HG03135 (cell line): ENCODE results near the gene UBE2V1.
"Not testable (repeated sequence)": the region's sequence is repeated elsewhere in the genome, so short reads cannot be mapped to it uniquely, and the experiment has no call there.

Source experiments
- ATAC-seq: cut with Tn5 transposase; IDR thresholded peaks from one replicate; pipeline ENCODE4 v1.9.1; 2021; ENCODE audit warnings: mild to moderate bottlenecking, moderate library complexity; ENCODE audit not compliant: unreplicated experiment

The UBE2V1 gene

DNA sequence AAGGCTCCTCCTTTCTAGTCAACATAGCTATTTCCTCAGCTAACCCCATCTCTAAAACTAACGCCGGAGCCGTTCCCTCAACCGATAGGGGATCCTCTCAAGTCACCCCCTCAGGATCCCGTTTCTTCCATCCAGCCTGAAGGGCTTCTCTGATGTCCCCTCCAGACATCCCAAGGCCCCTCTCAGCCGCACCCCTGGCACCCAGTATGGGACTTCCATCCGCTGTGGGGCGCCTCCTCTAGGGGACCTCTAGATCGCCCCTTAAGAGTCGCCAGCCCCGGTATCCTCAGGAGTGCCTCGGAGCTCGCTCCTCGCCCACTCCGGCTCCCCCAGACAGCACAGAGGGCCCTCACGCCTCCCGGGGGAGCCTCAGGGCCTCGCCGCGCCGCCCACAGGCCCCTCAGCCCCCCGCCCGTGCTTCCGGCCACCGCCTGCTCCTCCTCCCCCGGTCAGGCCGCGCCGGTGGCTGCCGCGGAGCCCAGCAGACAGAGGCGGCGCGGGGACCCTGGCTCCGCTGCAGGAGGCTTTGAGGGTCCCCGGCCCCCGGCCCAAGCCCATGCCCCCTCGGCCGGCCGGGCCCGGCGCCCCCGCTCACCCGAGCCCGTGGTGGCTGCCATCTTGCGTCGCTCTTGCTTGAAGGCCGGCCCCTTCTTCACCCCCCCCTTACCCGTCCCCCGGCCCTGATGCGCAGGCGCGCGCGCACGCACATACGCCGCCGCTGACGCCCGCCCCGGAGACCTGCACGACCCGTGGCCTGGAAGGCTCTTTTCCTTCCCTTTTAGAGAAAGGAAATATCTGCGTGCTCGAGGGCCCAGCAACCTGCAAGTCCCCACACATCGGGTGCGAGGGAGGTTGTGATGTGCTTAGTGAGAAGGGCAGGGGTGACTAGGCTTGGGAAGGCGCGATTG lies at the start of gene UBE2V1:
UBE2V1 (minus strand) TSS at position 639 of the 908 bp plus-strand sequence; CDS start at position 617, 22 bp downstream.
- ATAC-seq = peak; percentile 40

DNA sequence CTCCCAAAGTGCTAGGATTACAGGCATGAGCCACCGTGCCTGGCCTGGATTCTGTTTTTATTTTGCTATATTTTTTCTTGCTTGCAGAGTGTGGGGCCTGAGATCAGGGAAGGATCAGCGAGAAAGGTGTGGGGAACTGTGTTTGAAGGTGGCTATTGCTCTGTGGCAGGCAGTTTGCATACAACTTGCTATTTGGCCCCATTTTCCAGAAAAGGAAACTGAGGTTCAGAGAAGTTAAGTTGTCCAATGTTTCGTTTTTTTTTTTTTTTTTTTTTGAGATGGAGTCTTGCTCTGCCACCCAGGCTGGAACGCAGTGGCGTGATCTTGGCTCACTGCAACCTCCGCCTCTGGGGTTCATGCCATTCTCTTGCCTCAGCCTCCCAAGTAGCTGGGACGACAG lies 48.5 kb upstream of the UBE2V1 start:
- not testable (repeated sequence) for ATAC-seq

DNA sequence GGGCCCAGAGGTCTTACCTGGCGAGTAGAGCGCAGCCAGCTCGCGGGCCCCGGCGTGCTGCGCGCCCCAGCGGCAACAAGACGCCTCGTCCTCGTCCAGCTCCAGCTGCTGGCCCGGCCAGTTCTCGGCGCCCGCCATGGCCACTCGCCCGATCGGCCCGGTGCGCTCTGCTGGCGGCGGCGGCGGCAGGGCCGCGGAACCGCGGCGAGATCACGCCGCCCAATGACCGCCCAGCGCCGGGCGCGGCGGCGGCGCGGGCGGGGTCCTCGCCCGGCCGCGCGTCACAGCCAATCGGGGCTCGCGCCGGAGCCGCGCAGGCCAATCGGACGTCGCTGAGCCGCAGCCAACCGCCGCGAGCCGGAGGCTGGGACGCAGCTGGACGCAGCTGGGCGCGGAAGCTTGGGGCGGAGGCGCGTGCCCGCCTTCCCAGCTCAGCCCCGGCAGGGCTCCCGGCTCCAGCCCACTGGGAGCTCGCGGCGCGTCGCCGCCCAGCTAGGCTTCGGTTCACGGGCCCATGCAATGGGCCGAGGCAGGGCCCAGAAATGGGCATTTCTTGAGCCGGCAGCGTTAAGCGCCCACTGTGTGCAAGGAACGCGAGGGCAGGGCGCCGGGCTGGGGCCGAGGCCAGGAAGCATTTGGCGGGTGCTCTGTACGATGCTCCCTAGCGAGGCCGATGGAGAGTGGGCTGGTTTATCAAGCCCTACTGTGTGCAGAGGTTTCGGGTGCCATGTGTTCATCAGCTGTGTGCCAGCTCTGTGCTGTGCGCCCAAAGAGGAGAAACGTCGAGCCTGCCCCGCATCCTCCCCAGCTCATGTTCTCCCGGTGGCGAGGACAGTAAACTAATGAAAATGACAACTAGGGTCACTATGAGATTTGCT lies 40.8 kb upstream of the UBE2V1 start, which contains the start of gene PEDS1:
PEDS1 (minus strand) TSS at position 224 of the 878 bp plus-strand sequence; CDS start at position 138, 86 bp downstream.
- ATAC-seq = peak; percentile 85

DNA sequence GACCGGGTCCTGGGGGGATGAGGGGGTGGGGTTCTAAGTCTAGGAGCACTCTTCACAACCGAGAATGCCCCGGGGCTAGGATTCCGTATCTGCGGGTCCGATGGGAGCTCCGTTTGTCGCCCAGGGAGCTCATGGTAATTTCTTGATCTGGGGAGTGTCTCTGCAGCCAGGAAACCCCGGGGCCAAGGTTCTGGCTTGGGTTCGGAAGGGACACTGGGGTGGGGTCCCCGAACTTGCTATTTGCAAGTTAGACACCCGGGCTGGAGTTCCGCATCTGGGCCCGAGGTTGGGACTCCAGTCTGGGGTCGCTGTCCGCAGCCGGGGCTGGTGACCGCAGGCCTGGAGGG lies 40.2 kb upstream of the UBE2V1 start:
- no peak for ATAC-seq

DNA sequence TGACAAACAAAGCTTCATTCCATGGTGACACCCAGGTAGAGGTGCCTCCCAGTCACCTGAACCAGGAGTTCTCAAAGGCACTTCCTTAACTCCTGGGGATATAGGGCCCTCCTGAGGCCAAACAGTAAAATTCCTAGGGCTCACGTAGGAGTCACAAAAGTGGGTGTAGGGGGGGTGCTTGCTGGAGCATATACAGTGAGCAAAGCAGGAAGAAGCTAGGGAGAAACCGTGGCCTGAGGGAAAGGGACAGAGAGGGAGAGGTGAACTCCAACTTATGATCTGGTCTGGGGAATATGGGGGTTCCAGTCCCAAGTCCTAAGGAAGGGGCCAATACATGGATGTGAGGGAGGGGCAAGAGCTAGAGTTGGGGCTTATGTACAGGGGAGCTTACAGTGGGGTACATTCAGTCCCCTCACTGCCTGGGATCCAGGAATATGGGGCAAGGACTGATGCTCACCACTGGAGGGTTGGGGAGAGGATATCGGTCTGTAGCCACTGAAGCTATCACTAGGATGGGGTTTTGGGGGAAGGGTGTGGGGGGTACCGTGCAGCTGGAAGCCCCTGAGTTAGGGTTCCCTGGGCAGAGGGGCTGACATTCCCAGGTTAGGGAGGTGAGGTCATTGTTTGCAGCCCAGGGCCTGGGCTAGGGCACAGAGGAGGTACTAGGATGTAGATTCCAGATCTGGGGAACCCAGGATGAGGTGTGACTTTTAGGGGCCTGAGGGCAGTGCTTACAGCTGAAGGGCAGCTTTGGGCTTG lies 39.6 kb upstream of the UBE2V1 start:
- no peak for ATAC-seq

DNA sequence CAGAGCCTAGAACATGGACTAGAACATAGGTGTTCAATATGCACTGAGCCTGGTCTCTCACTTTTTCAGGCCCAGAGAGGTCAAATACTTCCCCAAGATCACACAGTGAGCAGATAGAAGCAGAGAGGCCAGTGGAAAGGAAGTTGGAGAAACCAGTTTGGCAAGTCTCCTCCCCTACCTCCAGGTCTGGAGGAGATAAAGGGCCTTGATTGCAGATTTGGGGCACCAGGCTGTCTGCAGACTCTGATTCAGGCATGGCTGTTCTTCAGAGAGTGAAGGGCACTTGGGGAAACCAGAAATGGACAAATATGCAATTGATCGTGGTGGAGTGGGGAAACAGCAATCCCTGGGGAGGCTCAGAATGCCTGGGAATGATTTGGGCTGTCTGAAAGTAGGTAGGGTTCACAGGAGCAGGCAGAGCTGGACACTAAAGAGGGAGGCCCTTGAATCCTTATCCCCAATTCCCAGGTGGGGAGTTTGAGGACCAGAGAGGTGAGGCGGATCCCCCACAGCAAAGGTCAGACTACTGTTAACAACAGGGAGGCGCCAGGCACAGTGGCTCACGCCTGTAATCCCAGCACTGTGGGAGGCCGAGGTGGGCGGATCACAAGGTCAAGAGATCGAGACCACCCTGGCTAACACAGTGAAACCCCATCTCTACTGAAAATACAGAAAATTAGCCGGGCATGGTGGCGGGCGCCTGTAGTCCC lies 38.2 kb upstream of the UBE2V1 start:
- ATAC-seq = no peak

DNA sequence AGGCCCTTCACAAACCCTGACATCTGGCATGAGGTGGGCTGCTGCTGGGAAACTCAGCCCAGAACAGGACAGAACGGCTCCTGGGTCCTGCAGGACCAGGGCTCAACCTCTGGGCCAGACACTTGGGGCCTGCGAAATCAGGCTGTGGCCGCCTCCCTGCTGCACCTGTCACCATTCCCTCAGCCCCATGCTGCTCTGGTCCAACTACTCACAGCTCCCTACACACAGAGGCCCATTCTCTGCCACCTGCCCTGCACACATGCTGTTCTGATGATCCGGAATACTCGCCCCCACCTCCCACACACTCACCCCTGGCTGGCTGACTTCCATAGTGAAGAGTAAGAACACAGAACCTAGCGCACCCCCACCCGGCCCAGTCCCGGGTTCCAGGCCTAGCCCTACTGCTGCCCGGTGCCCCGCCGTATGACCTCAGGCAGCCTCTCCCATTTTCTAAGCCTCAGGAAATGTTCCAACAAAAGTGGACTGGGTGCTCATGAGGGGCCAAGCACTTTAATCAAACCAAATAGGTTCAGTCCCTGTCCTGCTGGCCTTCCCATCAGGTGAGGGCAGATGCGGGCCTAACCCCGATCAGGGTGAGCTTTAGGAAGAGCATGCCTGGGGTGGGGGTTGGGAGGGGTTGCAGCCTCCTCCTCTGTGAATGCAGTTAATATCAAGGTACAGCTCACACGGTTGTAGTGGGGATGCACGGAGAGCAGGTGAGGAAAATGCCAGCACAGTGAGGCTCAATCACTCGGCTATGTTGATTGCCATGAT lies 36.7 kb upstream of the UBE2V1 start:
- ATAC-seq = no peak

DNA sequence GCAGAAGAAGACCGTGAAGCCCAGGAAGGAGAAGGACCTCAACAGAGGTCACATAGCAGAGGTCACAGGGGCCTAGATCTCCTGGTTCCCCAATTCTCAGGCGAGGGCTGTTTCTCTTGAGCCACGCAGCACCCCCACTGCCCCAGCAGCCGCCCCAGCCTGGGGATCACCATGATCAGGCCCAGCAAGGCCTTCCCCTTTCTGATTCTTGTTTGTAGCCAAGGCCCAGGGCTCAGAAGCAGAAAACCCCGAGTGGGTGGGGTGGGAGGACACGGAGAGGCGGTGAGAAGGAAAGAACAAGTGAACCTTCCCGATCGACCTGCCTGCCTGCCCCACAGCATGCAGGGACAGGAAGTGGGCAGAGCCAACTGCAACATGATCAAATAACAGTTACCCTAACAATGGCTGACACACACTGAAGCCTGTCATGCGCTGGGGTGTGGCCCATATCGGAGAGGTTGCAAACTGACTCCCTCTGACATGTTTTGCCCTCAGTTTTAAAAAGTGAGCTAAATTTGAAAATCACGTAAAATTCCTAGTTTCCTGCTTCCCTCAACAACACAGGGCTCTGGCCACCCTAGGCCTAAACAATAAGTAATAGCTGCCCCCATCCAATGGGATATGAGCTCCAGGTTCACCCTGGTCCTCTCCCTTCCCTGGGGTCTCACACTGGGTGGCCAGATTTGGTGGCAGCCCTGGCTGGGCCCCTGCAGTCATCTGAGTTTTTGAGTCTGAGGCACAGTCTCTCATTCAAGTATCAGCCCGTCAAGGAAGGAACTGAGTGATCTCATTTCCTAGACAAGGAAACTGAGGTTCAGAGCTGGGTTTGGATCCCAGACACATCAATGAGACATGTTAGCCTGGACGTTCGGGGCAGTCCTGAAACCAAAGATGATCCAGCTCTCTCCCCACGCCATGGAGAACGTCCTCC lies 34.0 kb upstream of the UBE2V1 start:
- peak; percentile 53 for ATAC-seq

DNA sequence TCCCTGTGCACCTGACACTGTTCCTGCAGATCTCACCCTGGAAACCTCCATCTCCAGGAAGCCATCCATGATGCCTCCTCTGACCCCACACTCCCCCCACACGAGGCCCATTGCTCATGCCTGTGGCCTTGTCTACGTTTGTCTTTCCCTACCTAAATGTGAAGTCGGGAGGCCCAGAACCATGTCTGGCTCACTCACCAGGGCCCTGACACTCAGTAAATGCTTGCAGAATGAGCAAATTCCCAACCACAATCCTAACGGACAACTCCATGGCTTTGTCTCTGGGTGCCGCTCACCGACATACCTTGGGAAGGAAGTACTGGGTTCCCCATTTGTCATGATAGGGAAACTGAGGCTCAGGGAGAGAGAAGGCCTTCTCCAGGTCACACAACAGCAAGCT lies 33.3 kb upstream of the UBE2V1 start:
- ATAC-seq = no peak

DNA sequence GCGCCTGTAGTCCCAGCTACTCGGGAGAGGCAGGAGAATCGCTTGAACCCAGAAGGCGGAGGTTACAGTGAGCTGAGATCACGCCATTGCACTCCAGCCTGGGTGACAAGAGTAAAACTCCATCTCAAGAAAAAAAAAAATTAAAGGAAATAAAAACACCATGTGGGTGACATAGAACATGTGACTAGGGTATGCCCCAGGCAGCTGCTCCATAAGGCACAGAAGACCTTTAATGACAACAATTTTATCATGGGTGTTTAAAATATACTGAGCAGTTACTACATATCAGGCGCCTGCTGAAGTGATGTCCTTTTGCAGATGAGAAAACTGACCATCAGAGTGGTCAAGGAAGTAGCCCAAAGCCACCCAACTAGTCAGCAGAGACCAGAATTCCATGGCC lies 32.6 kb upstream of the UBE2V1 start:
- no peak for ATAC-seq

DNA sequence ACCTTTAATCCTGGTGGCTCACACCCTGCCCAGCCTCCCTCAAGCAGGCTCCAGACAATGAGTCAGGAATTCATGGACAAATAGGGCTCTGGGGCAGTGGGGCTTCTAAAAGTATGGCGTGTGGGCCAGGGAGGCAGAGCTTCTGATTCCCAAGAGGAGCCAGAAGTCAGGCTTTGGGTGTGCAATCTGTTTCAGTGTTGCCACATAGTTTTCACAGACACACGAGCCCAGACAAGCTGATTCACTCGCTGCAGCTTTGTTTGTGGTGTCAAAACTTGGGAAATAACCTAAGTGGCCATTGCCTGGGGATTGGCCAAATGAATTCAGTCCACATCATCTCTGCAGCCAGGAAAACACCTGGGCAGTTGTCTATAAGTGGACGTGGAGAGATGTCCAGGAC lies 31.4 kb upstream of the UBE2V1 start:
- ATAC-seq = no peak

DNA sequence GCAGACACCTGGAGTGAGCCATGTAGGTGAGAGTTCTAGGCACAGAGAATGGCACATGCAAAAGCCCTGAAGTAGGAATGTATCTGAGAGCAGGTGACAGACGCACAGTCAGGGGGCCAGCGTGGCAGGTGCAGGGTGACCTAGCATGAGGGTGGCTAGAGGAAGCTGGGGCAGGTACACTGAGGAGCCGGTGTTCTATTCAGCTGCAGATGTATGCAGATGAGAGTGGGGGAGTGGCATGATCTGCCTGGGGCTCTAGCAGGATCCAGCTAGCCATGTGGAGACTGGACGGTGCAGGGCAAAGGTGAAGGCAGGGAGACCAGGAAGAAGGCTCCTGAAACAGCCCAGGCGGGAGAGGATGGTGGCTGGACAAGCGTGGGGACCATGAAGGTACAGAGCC lies 29.9 kb upstream of the UBE2V1 start:
- no peak for ATAC-seq

DNA sequence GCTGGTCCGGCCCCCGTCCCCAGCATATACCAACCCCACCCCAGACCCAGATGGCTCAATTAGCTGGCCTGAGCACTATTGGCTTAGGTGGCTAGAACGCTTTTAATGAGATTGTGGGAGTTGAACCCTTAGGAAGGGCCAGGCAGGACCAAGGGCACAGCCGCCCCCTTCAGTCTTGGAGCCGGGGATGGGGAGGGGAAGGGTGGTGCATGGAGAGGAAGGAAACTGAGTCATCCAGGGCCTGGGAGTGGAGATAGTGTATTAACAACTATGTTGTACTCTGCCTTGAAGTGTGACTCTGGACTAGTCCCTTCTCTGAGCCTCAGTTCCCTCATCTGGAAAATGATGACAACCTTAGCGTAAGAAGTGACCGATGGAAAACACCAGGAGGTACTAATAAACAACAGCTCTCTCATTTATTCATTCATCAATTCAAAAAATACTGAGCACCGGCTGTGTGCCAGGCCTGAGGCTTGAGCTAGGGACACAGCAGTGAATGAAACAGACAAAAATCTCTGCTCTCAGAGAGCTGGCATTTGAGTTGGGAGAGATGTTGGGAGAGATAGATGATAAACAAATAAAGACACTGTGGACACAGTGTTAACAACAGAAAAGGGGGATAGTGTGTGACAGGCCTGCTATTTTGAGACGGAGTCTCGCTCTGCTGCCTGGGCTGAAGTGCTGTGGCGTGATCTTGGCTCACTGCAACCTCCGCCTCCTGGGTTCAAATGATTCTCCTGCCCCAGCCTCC lies 29.0 kb upstream of the UBE2V1 start:
- ATAC-seq = no peak

DNA sequence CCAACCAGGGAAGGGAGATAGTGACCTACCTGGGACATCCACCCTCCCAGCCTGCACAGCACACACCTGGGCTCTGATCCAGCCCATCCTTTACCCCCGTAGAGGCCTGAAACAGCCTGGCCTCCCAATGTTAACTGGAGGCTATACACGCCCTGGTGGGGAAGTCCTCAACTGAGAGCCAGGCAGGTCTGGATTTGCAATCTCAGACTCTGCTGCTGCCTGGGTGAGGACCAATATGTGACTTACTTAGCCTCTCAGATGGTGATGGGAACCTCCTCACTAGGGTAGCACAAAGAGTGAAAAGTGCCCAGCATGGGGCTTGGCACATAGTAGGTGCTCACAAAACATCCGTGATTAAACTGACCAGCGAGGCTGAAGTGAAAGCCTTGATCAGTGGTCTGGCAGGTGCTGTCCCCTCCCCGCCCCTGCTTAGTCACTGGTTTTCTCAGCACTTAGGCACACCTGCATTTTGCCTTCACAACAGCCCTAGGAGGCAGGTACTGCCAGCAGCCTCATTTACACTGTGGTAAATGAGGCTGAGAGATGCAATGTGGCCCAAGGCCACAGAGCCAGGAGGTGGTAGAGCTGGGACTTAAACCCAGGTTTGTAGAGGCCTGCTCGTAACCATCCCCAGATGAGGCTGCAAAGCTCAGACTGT lies 28.2 kb upstream of the UBE2V1 start:
- ATAC-seq = no peak

DNA sequence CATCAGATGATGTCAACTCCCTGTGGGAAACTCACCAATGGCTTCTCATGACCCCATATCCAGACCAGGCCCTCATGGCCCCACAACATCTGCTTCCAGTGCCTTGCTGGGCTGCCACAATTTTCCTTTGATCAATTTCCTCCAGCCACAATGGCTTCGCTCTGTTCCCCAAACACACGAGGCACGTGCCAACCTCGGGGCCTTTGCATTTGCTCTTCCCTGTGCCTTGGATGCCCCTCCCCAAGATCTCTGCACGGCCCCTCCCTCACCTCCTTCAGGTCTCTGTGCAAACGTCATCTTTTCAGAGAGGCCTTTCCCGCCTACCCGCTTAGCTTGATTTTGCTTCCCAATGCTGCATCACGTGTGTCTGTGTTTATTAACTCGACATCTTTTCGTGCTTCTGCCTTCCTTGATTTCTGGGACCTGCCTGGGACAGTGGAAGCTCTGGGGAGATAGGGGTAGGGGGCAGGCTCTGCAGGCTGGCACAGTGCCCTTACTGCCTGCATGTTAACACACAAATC lies 27.4 kb upstream of the UBE2V1 start:
- ATAC-seq = no peak

DNA sequence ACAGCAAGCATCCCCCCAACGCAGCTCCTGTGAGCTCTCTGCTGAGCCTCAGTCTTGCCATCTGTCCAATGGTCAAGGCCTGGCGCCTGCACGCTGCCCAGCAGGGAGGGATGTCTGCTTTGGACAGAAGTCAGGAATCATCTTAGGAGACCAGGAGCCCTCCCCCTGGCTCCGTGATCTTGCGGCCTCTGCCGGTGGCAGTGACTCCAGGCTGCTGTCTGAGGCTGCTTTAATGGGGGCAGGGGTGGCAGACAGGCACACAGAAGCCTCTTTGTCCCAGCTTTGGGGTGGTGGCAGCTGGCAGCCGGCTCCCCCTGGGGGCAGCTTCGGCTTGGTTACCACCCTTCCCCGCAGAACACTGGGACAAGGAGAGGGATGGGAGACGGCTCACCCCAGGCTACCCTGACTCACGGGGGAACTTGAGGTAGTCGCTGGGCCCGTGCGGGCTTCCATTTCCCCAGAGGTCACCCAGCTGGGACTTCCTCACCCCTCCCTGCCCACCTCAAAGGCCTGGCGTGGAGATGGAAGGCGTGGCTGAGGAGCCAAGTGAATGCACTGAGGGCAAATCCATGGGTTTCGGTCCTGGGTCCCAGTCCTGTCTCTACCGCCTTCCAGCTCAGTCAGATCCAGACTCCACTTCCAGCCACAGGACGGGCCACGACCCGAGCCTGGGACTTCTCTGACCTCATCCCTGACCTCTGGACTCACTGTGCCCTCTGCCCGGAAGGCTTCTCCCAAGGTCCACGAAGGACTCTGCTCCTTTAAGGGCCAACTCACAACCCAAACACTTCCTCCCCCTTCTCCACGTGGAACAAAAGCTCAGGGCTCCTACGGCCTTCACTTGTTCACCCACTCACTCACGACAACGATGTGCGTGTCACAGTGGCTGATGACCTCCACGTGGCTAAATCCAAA lies 25.8 kb upstream of the UBE2V1 start:
- no peak for ATAC-seq
